ENCODE data around the gene LCN2. TPM values are rescaled to one million over a fixed set of nuclear protein-coding genes. Genes with fewer than 3 reads are reported as not detected.

LCN2 gene
- total RNA-seq, 1 donor from 2014 or later, result 233 TPM

- no peak for DNase-seq (ENCODE audit: low read depth)
- TF ChIP-seq CTCF (IDR thresholded peaks at IDR 0.05; ENCODE audit: insufficient read depth, low read length, poor library complexity, severe bottlenecking), result no peak
- Histone ChIP-seq H3K36me3 (ENCODE audit: control insufficient read depth, insufficient read depth, low read length) (peaks cover 4% of the 10 kb centered on the region), H3K4me3 (ENCODE audit: low read depth, low read length) (no peak overlapping the region), H3K27me3 (ENCODE audit: control insufficient read depth, insufficient read depth, low read length) (no peaks in the 10 kb centered on the region)
These were observed 38.1 kb downstream of the LCN2 start for GRCh38 chr9:128187361-128187760.

- Histone ChIP-seq H3K27me3 (ENCODE audit: control insufficient read depth, insufficient read depth, low read length) (no peaks in the 10 kb centered on the region), H3K36me3 (ENCODE audit: control insufficient read depth, insufficient read depth, low read length) (peaks cover 3% of the 10 kb centered on the region), H3K4me3 (ENCODE audit: low read depth, low read length) (no peak overlapping the region)
- no peak for DNase-seq (ENCODE audit: low read depth)
- no peak for TF ChIP-seq CTCF (IDR thresholded peaks at IDR 0.05; ENCODE audit: insufficient read depth, low read length, poor library complexity, severe bottlenecking)
These were observed 39.0 kb downstream of the LCN2 start for GRCh38 chr9:128188209-128188608.

- peaks cover 3% of the 10 kb centered on the region for H3K36me3 ChIP-seq (ENCODE audit: control insufficient read depth, insufficient read depth, low read length)
- no peaks in the 10 kb centered on the region for H3K27me3 ChIP-seq (ENCODE audit: control insufficient read depth, insufficient read depth, low read length)
- no peak for TF ChIP-seq CTCF (IDR thresholded peaks at IDR 0.05; ENCODE audit: insufficient read depth, low read length, poor library complexity, severe bottlenecking)
- H3K4me3 ChIP-seq (ENCODE audit: low read depth, low read length), result no peak overlapping the region
- DNase-seq (ENCODE audit: low read depth), result no peak
These were observed 40.8 kb downstream of the LCN2 start for GRCh38 chr9:128190013-128190412.

- no peaks in the 10 kb centered on the region for H3K27me3 ChIP-seq (ENCODE audit: control insufficient read depth, insufficient read depth, low read length)
- peaks cover 3% of the 10 kb centered on the region for H3K36me3 ChIP-seq (ENCODE audit: control insufficient read depth, insufficient read depth, low read length)
- no peak for TF ChIP-seq CTCF (IDR thresholded peaks at IDR 0.05; ENCODE audit: insufficient read depth, low read length, poor library complexity, severe bottlenecking)
- peak overlapping the region; percentile 70 for H3K4me3 ChIP-seq (ENCODE audit: low read depth, low read length)
- no peak for DNase-seq (ENCODE audit: low read depth)
These were observed 41.5 kb downstream of the LCN2 start for GRCh38 chr9:128190516-128191405.

- TF ChIP-seq CTCF (IDR thresholded peaks at IDR 0.05; ENCODE audit: insufficient read depth, low read length, poor library complexity, severe bottlenecking), result peak; percentile 22
- Histone ChIP-seq H3K36me3 (ENCODE audit: control insufficient read depth, insufficient read depth, low read length) (peaks cover 3% of the 10 kb centered on the region), H3K4me3 (ENCODE audit: low read depth, low read length) (peak within 1 kb of the TSS; percentile 70), H3K27me3 (ENCODE audit: control insufficient read depth, insufficient read depth, low read length) (no peaks in the 10 kb centered on the region)
- no peak for DNase-seq (ENCODE audit: low read depth)
These were observed 42.3 kb downstream of the LCN2 start, which contains the start of gene CIZ1 for GRCh38 chr9:128191406-128192046. TSS of gene CIZ1 (minus strand) at chr9:128191572. CDS start at chr9:128190857, 715 bp downstream.

Measured in kidney epithelial cell (primary cell).